ENCODE data around the gene APOBR. TPM values are rescaled to one million over a fixed set of nuclear protein-coding genes. Genes with fewer than 3 reads are reported as not detected.
"Not testable (repeated sequence)": the region's sequence is repeated elsewhere in the genome, so short reads cannot be mapped to it uniquely, and the experiment has no call there.

APOBR gene
- 0.10 and 0.18 TPM in 2 replicates for total RNA-seq (2014; rRNA removed; shearing (Covaris generic))

GRCh38 chr16:28494121-28494851 is at the start of gene APOBR:
APOBR (plus strand) TSS chr16:28494643; CDS start chr16:28494682, 39 bp downstream.
- no peak for DNase-seq (ENCODE audit: low spot score)
- in situ Hi-C loops (cut with HindIII; ENCODE audit: low sequenced_read_pairs) = no loop called here

- in situ Hi-C loops (cut with HindIII; ENCODE audit: low sequenced_read_pairs); DNase-seq (ENCODE audit: low spot score): not testable (repeated sequence)
Measured at GRCh38 chr16:28446388-28446787, 48.1 kb upstream of the APOBR start.

GRCh38 chr16:28447081-28447480 is 47.4 kb upstream of the APOBR start:
- in situ Hi-C loops (cut with HindIII; ENCODE audit: low sequenced_read_pairs); DNase-seq (ENCODE audit: low spot score): not testable (repeated sequence)

GRCh38 chr16:28473714-28474265 is 20.7 kb upstream of the APOBR start:
- in situ Hi-C loops (cut with HindIII; ENCODE audit: low sequenced_read_pairs) = no loop called here
- no peak for DNase-seq (ENCODE audit: low spot score)

- no peak for DNase-seq (ENCODE audit: low spot score)
- in situ Hi-C loops (cut with HindIII; ENCODE audit: low sequenced_read_pairs) = no loop called here
Measured at GRCh38 chr16:28475221-28475620, 19.2 kb upstream of the APOBR start.

- DNase-seq (ENCODE audit: low spot score) = no peak
- in situ Hi-C loops (cut with HindIII; ENCODE audit: low sequenced_read_pairs) = no loop called here
Measured at GRCh38 chr16:28477311-28477920, 17.0 kb upstream of the APOBR start.

GRCh38 chr16:28478506-28479180 is 15.8 kb upstream of the APOBR start:
- in situ Hi-C loops (cut with HindIII; ENCODE audit: low sequenced_read_pairs) = no loop called here

GRCh38 chr16:28482026-28482425 is 12.4 kb upstream of the APOBR start:
- DNase-seq (ENCODE audit: low spot score) = no peak
- in situ Hi-C loops (cut with HindIII; ENCODE audit: low sequenced_read_pairs) = no loop called here

More at GRCh38 chr16:28478506-28479180, 15.8 kb upstream of the APOBR start:
- no peak for DNase-seq (ENCODE audit: low spot score)

GRCh38 chr16:28483361-28483760 is 11.1 kb upstream of the APOBR start:
- in situ Hi-C loops (cut with HindIII; ENCODE audit: low sequenced_read_pairs); DNase-seq (ENCODE audit: low spot score): not testable (repeated sequence)

- no peak for DNase-seq (ENCODE audit: low spot score)
- in situ Hi-C loops (cut with HindIII; ENCODE audit: low sequenced_read_pairs) = no loop called here
Measured at GRCh38 chr16:28486266-28486665, 8.2 kb upstream of the APOBR start.

- peak; percentile 18 for DNase-seq (ENCODE audit: low spot score)
- in situ Hi-C loops (cut with HindIII; ENCODE audit: low sequenced_read_pairs) = no loop called here
Measured at GRCh38 chr16:28491230-28491969, 3.0 kb upstream of the APOBR start.

- peak; percentile 96 for DNase-seq (ENCODE audit: low spot score)
- in situ Hi-C loops (cut with HindIII; ENCODE audit: low sequenced_read_pairs) = no loop called here
Measured at GRCh38 chr16:28491970-28492474, 2.4 kb upstream of the APOBR start, which contains the start of gene CLN3. CLN3 (minus strand) TSS chr16:28492074; CDS start chr16:28491759, 315 bp downstream.

- no peak for DNase-seq (ENCODE audit: low spot score)
- in situ Hi-C loops (cut with HindIII; ENCODE audit: low sequenced_read_pairs) = no loop called here
Measured at GRCh38 chr16:28492511-28492910, 1.9 kb upstream of the APOBR start.

GRCh38 chr16:28495098-28495793 is 803 bp downstream of the APOBR start:
- in situ Hi-C loops (cut with HindIII; ENCODE audit: low sequenced_read_pairs) = no loop called here
- DNase-seq (ENCODE audit: low spot score) = peak; percentile 12

- DNase-seq (ENCODE audit: low spot score) = no peak
- in situ Hi-C loops (cut with HindIII; ENCODE audit: low sequenced_read_pairs) = no loop called here
Measured at GRCh38 chr16:28495795-28496749, 1.6 kb downstream of the APOBR start.

- in situ Hi-C loops (cut with HindIII; ENCODE audit: low sequenced_read_pairs) = no loop called here
- DNase-seq (ENCODE audit: low spot score) = no peak
Measured at GRCh38 chr16:28496844-28497243, 2.4 kb downstream of the APOBR start.

GRCh38 chr16:28497386-28497785 is 2.9 kb downstream of the APOBR start:
- DNase-seq (ENCODE audit: low spot score) = no peak
- in situ Hi-C loops (cut with HindIII; ENCODE audit: low sequenced_read_pairs) = no loop called here
